AG08396 (cell line): Measurements from ENCODE around the gene C17orf58.
"Not testable (repeated sequence)": the region's sequence is repeated elsewhere in the genome, so short reads cannot be mapped to it uniquely, and the experiment has no call there.

Source experiments
- DNase-seq: peaks from one replicate; pipeline ENCODE4 v3.0.0; 2012; ENCODE audit warnings: low spot score, mixed read lengths

The C17orf58 gene

GRCh38 chr17:67999291-67999911 lies 3.1 kb upstream of the C17orf58 start:
- peak; percentile 34 for DNase-seq

GRCh38 chr17:67998466-67998865 lies 2.2 kb upstream of the C17orf58 start:
- DNase-seq = no peak

GRCh38 chr17:67995570-67996263 lies 552 bp downstream of the C17orf58 start:
- DNase-seq = peak; percentile 34

- peak; percentile 88 for DNase-seq
Observed at GRCh38 chr17:67994817-67995569, 1.3 kb downstream of the C17orf58 start.

GRCh38 chr17:67993998-67994361 lies 2.3 kb downstream of the C17orf58 start:
- no peak for DNase-seq

GRCh38 chr17:67993153-67993997 lies 2.9 kb downstream of the C17orf58 start:
- DNase-seq = peak; percentile 93

- no peak for DNase-seq
Observed at GRCh38 chr17:67992548-67993152, 3.6 kb downstream of the C17orf58 start.

- DNase-seq = no peak
Observed at GRCh38 chr17:67990909-67991308, 5.4 kb downstream of the C17orf58 start.

GRCh38 chr17:67983383-67983688 lies 12.9 kb downstream of the C17orf58 start:
- no peak for DNase-seq

- no peak for DNase-seq
Observed at GRCh38 chr17:67982686-67983382, 13.4 kb downstream of the C17orf58 start.

GRCh38 chr17:67982034-67982640 lies 14.1 kb downstream of the C17orf58 start:
- DNase-seq = no peak

- DNase-seq = not testable (repeated sequence)
Observed at GRCh38 chr17:67980883-67981282, 15.4 kb downstream of the C17orf58 start.

GRCh38 chr17:67980456-67980855 lies 15.8 kb downstream of the C17orf58 start:
- DNase-seq = no peak

- not testable (repeated sequence) for DNase-seq
Observed at GRCh38 chr17:67976306-67976705, 20.0 kb downstream of the C17orf58 start.

- no peak for DNase-seq
Observed at GRCh38 chr17:67974598-67975066, 21.6 kb downstream of the C17orf58 start.

- DNase-seq = no peak
Observed at GRCh38 chr17:67974185-67974584, 22.1 kb downstream of the C17orf58 start.

- no peak for DNase-seq
Observed at GRCh38 chr17:67970783-67971182, 25.5 kb downstream of the C17orf58 start.

- peak; percentile 23 for DNase-seq
Observed at GRCh38 chr17:67963145-67963572, 33.1 kb downstream of the C17orf58 start.

- DNase-seq = not testable (repeated sequence)
Observed at GRCh38 chr17:67962156-67962555, 34.1 kb downstream of the C17orf58 start.

GRCh38 chr17:67960276-67960675 lies 36.0 kb downstream of the C17orf58 start:
- DNase-seq = not testable (repeated sequence)

- no peak for DNase-seq
Observed at GRCh38 chr17:67959510-67959909, 36.8 kb downstream of the C17orf58 start.
